ENCODE results near the gene FAM120B. TPM values are rescaled to one million over a fixed set of nuclear protein-coding genes. Genes with fewer than 3 reads are reported as not detected.
A peak's percentile ranks its signal among the peaks of the same experiment; 100 is the strongest.

Gene FAM120B
- total and polyA plus RNA-seq, 2 donors (not counting 1 experiment from before 2014, with no cell fraction given), result 14.4 to 19.3 TPM

DNA sequence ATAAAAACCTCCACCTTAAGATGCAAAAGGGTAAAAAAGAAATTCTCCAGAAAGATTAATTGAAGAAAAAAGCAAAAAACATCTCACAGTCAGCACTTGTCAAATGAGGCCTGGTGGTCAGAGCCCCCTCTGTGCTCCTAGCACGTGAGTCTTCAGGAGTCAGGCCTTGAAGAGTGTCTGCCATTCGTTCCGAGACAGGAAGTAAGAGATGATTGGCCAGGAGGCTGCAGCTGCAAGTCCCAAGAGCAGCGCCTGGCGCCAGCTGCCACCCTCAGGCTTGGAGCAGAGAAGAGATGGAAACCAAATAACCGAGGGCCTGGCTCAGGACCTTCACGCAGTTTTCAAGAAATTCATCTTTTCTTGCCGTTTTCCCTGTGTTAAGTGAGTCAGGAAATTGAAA is 65.0 kb downstream of the FAM120B start:
- H3K4me3 ChIP-seq (replicated peaks in 1 of 4; ENCODE audit: control extremely low read depth in 1 of 4, insufficient read depth in 1 of 4, low read depth in 3 of 4, low read length in 4 of 4), result no peak overlapping the region
- no peak overlapping the region for H3K4me2 ChIP-seq (ENCODE audit: extremely low read depth, insufficient read depth, low read length)
- no peak overlapping the region for H3K27ac ChIP-seq (ENCODE audit: insufficient read depth, low read length)
- TF ChIP-seq, protein P1, sequence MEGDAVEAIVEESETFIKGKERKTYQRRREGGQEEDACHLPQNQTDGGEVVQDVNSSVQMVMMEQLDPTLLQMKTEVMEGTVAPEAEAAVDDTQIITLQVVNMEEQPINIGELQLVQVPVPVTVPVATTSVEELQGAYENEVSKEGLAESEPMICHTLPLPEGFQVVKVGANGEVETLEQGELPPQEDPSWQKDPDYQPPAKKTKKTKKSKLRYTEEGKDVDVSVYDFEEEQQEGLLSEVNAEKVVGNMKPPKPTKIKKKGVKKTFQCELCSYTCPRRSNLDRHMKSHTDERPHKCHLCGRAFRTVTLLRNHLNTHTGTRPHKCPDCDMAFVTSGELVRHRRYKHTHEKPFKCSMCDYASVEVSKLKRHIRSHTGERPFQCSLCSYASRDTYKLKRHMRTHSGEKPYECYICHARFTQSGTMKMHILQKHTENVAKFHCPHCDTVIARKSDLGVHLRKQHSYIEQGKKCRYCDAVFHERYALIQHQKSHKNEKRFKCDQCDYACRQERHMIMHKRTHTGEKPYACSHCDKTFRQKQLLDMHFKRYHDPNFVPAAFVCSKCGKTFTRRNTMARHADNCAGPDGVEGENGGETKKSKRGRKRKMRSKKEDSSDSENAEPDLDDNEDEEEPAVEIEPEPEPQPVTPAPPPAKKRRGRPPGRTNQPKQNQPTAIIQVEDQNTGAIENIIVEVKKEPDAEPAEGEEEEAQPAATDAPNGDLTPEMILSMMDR (conservative IDR thresholded peaks at IDR 0.05 in 1 of 2, IDR thresholded peaks at IDR 0.05 in 1 of 2; ENCODE audit: low read depth in 1 of 2, low read length in 2 of 2), result no peak
- TF ChIP-seq EZH2 (IDR thresholded peaks at IDR 0.05; ENCODE audit: low read length, missing control alignments), result no peak
- H3K36me3 ChIP-seq (ENCODE audit: control insufficient read depth, insufficient read depth, low read length), result peaks cover 2% of the 10 kb centered on the region
- H4K20me1 ChIP-seq (ENCODE audit: control insufficient read depth, extremely low read depth, insufficient read depth, low read length), result no peaks in the 10 kb centered on the region
- no peak overlapping the region for H3K9ac ChIP-seq (ENCODE audit: insufficient read depth, low read length)
- no peaks in the 10 kb centered on the region for H3K9me3 ChIP-seq (ENCODE audit: control insufficient read depth, insufficient read depth, low read depth, low read length)
- peak in 1 of 2 donors; percentile 26 for DNase-seq (ENCODE audit: low read depth in 2 of 2)
- H3K27me3 ChIP-seq (ENCODE audit: control insufficient read depth, insufficient read depth, low read length), result no peaks in the 10 kb centered on the region
- H3K79me2 ChIP-seq (ENCODE audit: control insufficient read depth, insufficient read depth, low read length), result no peaks in the 10 kb centered on the region
- no peak overlapping the region for H2AFZ ChIP-seq (ENCODE audit: low read length)
- H3K4me1 ChIP-seq (ENCODE audit: control insufficient read depth, extremely low read depth, insufficient read depth, low read length), result no peaks in the 10 kb centered on the region

DNA sequence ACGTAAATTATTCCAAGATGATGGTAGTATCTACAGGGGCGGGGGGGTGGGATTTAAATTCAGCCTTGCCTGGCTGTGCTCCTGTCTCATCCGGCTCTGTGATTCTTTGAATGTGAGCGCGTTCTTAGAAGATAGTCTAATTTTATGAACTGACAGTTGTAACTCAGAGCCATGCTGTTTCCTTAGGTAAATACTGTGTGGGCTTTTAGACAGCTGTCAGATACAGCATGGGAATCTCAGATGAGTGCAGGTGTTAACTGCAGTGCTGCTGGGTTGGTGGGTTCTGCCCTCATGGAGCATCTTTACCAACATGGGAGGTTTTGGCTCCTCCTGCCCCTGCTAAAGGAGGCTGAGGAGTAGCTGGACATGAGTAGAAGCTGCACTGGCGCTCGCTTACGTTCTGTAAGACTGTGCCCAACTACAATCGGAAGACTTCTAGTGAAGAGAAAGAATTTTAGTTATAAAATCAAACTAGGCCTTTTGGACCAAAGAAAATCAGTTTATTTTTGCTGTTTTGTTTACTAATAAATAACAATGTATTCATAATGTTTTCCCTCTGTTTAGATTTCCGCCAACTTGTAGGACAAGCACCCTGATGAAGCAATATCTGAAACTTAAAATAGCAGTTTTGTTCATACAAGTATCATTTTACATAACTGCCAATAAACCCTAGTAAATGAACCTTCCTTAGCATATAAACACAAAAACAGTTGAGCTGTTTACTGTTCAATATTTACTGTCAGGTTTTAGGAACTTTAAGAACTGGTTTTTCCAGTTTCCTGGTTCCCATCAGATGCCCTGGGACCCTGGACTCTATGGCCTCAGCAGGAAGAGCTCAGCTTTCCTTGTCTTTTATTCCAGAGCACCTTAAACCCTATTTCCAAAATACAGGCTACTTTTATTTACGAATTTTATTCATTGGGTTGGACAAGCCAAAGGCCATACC is 66.1 kb downstream of the FAM120B start:
- DNase-seq (ENCODE audit: low read depth in 2 of 2), result no peak
- Histone ChIP-seq H3K9me3 (ENCODE audit: control insufficient read depth, insufficient read depth, low read depth, low read length) (no peaks in the 10 kb centered on the region), H3K79me2 (ENCODE audit: control insufficient read depth, insufficient read depth, low read length) (no peaks in the 10 kb centered on the region), H3K36me3 (ENCODE audit: control insufficient read depth, insufficient read depth, low read length) (peaks cover 2% of the 10 kb centered on the region), H4K20me1 (ENCODE audit: control insufficient read depth, extremely low read depth, insufficient read depth, low read length) (no peaks in the 10 kb centered on the region), H3K4me3 (replicated peaks in 1 of 4; ENCODE audit: control extremely low read depth in 1 of 4, insufficient read depth in 1 of 4, low read depth in 3 of 4, low read length in 4 of 4) (no peak overlapping the region), H3K27me3 (ENCODE audit: control insufficient read depth, insufficient read depth, low read length) (no peaks in the 10 kb centered on the region), H3K9ac (ENCODE audit: insufficient read depth, low read length) (no peak overlapping the region), H3K4me1 (ENCODE audit: control insufficient read depth, extremely low read depth, insufficient read depth, low read length) (no peaks in the 10 kb centered on the region), H3K4me2 (ENCODE audit: extremely low read depth, insufficient read depth, low read length) (no peak overlapping the region), H3K27ac (ENCODE audit: insufficient read depth, low read length) (no peak overlapping the region), H2AFZ (ENCODE audit: low read length) (no peak overlapping the region)
- TF ChIP-seq, protein P1 (conservative IDR thresholded peaks at IDR 0.05 in 1 of 2, IDR thresholded peaks at IDR 0.05 in 1 of 2; ENCODE audit: low read depth in 1 of 2, low read length in 2 of 2), result no peak
- no peak for TF ChIP-seq EZH2 (IDR thresholded peaks at IDR 0.05; ENCODE audit: low read length, missing control alignments)

DNA sequence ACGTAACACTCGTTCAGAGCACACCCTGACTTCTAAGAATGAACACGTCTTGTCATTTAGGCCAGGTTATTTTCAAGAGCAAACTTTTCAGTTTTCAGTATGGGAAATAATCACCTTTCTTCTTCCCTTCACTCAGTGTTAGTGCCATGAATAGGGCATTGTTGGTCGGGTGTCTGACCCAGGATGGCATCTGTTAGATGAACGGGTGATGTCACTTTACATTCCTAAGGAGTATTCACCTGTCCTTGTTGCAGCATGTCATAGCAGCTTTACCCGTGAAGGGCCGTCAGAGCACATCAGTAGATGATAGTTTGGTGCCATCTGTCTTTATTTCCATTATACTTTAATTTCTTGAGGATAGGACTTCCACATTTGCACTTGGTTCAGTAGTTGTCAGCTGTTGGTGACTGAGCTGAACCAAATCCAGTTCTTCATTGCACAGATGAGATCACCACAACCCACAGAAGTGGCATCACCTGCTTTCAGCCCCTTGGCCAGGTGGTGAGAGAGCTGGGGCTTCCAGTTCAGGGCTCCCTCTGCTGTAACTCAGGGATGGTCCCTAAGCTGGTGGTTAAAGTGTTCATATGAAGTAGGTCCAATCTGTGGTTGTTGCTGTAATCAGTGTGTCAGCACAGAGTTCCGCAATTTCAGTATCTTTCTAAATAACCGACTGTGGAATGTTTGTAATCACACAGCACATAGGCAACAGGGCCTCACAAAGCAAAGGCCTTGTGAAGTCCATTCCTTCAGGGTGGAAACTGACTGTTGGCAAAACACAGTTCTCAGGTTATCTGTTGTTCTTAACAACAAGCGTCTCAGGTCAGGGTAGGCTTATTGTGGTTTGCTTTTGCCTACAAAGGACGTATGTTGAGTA is 68.2 kb downstream of the FAM120B start:
- Histone ChIP-seq H3K4me3 (replicated peaks in 1 of 4; ENCODE audit: control extremely low read depth in 1 of 4, insufficient read depth in 1 of 4, low read depth in 3 of 4, low read length in 4 of 4) (no peak overlapping the region), H3K27ac (ENCODE audit: insufficient read depth, low read length) (no peak overlapping the region), H3K36me3 (ENCODE audit: control insufficient read depth, insufficient read depth, low read length) (peaks cover 2% of the 10 kb centered on the region), H3K9me3 (ENCODE audit: control insufficient read depth, insufficient read depth, low read depth, low read length) (no peaks in the 10 kb centered on the region), H3K9ac (ENCODE audit: insufficient read depth, low read length) (no peak overlapping the region), H3K27me3 (ENCODE audit: control insufficient read depth, insufficient read depth, low read length) (no peaks in the 10 kb centered on the region), H3K4me1 (ENCODE audit: control insufficient read depth, extremely low read depth, insufficient read depth, low read length) (no peaks in the 10 kb centered on the region), H2AFZ (ENCODE audit: low read length) (no peak overlapping the region), H4K20me1 (ENCODE audit: control insufficient read depth, extremely low read depth, insufficient read depth, low read length) (no peaks in the 10 kb centered on the region), H3K79me2 (ENCODE audit: control insufficient read depth, insufficient read depth, low read length) (no peaks in the 10 kb centered on the region), H3K4me2 (ENCODE audit: extremely low read depth, insufficient read depth, low read length) (no peak overlapping the region)
- peak in 1 of 2 donors; percentile 10 for DNase-seq (ENCODE audit: low read depth in 2 of 2)
- no peak for TF ChIP-seq EZH2 (IDR thresholded peaks at IDR 0.05; ENCODE audit: low read length, missing control alignments)
- TF ChIP-seq, protein P1 (conservative IDR thresholded peaks at IDR 0.05 in 1 of 2, IDR thresholded peaks at IDR 0.05 in 1 of 2; ENCODE audit: low read depth in 1 of 2, low read length in 2 of 2), result no peak
